H9 (cell line): ENCODE measurements around the gene PKMYT1. TPM values are rescaled to one million over a fixed set of nuclear protein-coding genes. Genes with fewer than 3 reads are reported as not detected.

Source experiments
- DNase-seq: peaks from one replicate; pipeline ENCODE4 v3.0.0-alpha.2; 2017
- H2AFZ ChIP-seq: one replicate; pipeline ENCODE4 v1.6.1; 2013; ENCODE audit warnings: mild to moderate bottlenecking, low read length, control low read depth, moderate library complexity
- H2AK5ac ChIP-seq: 2 replicates; pipeline ENCODE4 v1.6.1; 2013; ENCODE audit warnings: low read length, control low read depth, mixed read lengths; ENCODE audit not compliant: insufficient read length
- H2BK120ac ChIP-seq: one replicate; pipeline ENCODE4 v1.6.1; 2013; ENCODE audit warnings: low read depth, mild to moderate bottlenecking, low read length, control low read depth, inconsistent platforms; ENCODE audit not compliant: poor library complexity, severe bottlenecking
- H2BK12ac ChIP-seq: 2 replicates; pipeline ENCODE4 v1.6.1; 2013; ENCODE audit warnings: low read length, control low read depth, mixed read lengths, low read depth; ENCODE audit not compliant: insufficient read length
- H2BK15ac ChIP-seq: 2 replicates; pipeline ENCODE4 v1.6.1; 2013; ENCODE audit warnings: low read depth, low read length, control low read depth
- H2BK20ac ChIP-seq: one replicate; pipeline ENCODE4 v1.6.1; 2013; ENCODE audit warnings: low read depth, mild to moderate bottlenecking, low read length, control low read depth, inconsistent platforms; ENCODE audit not compliant: poor library complexity, severe bottlenecking
- H2BK5ac ChIP-seq: 2 replicates; pipeline ENCODE4 v1.6.1; 2013; ENCODE audit warnings: low read length, control low read depth, mixed read lengths; ENCODE audit not compliant: insufficient read length
- H3K14ac ChIP-seq: 2 replicates; pipeline ENCODE4 v1.6.1; 2013; ENCODE audit warnings: low read length, control low read depth; ENCODE audit not compliant: insufficient read depth
- H3K18ac ChIP-seq: 2 replicates; pipeline ENCODE4 v1.6.1; 2013; ENCODE audit warnings: low read depth, mild to moderate bottlenecking, mixed read lengths, low read length, control low read depth; ENCODE audit not compliant: insufficient read length
- H3K23ac ChIP-seq: 2 replicates; pipeline ENCODE4 v1.6.1; 2013; ENCODE audit warnings: low read length, control low read depth, mixed read lengths, low read depth; ENCODE audit not compliant: insufficient read length
- H3K23me2 ChIP-seq: 2 replicates; pipeline ENCODE4 v1.6.1; 2013; ENCODE audit warnings: low read depth, mild to moderate bottlenecking, mixed read lengths, low read length, control low read depth; ENCODE audit not compliant: insufficient read length, poor library complexity, severe bottlenecking
- H3K27ac ChIP-seq: 2 replicates; pipeline ENCODE4 v1.5.1; 2013; ENCODE audit warnings: low read length, control low read depth, mixed read lengths, low read depth; ENCODE audit not compliant: insufficient read length
- H3K27me3 ChIP-seq: 2 replicates; pipeline ENCODE4 v1.6.1; 2013; ENCODE audit warnings: low read length, control low read depth, inconsistent platforms; ENCODE audit not compliant: insufficient read depth
- H3K4ac ChIP-seq: 2 replicates; pipeline ENCODE4 v1.6.1; 2013; ENCODE audit warnings: low read depth, mild to moderate bottlenecking, control low read depth, inconsistent platforms, low read length, moderate library complexity
- H3K4me1 ChIP-seq: 2 replicates; pipeline ENCODE4 v1.6.1; 2013; ENCODE audit warnings: low read length, control low read depth, inconsistent platforms; ENCODE audit not compliant: insufficient read depth
- H3K4me2 ChIP-seq: 2 replicates; pipeline ENCODE4 v1.6.1; 2013; ENCODE audit warnings: low read length, control low read depth, mixed read lengths; ENCODE audit not compliant: insufficient read length, insufficient read depth
- H3K56ac ChIP-seq: 2 replicates; pipeline ENCODE4 v1.6.1; 2013; ENCODE audit warnings: low read depth, mild to moderate bottlenecking, mixed read lengths, low read length, control low read depth; ENCODE audit not compliant: insufficient read length
- H3K79me1 ChIP-seq: 2 replicates; pipeline ENCODE4 v1.6.1; 2013; ENCODE audit warnings: low read depth, mild to moderate bottlenecking, moderate library complexity, low read length, control low read depth, inconsistent platforms; ENCODE audit not compliant: insufficient read depth, poor library complexity, severe bottlenecking
- H3K79me2 ChIP-seq: 2 replicates; pipeline ENCODE4 v1.6.1; 2013; ENCODE audit warnings: low read length, control low read depth, inconsistent platforms; ENCODE audit not compliant: insufficient read depth
- H3K9ac ChIP-seq: 2 replicates; pipeline ENCODE4 v1.6.1; 2013; ENCODE audit warnings: low read length, control low read depth, mixed read lengths; ENCODE audit not compliant: insufficient read length; ENCODE audit errors: extremely low read depth
- H3K9me3 ChIP-seq: one replicate; pipeline ENCODE4 v1.6.1; 2013; ENCODE audit warnings: low read depth, low read length, inconsistent platforms; ENCODE audit not compliant: control insufficient read depth
- H3T11ph ChIP-seq: one replicate; pipeline ENCODE4 v1.6.1; 2013; ENCODE audit warnings: mild to moderate bottlenecking, low read length, control low read depth, inconsistent platforms
- H4K20me1 ChIP-seq: one replicate; pipeline ENCODE4 v1.6.1; 2013; ENCODE audit not compliant: control insufficient read depth, insufficient read length, insufficient read depth
- H4K5ac ChIP-seq: 2 replicates; pipeline ENCODE4 v1.6.1; 2013; ENCODE audit warnings: low read depth, mild to moderate bottlenecking, mixed read lengths, low read length, control low read depth; ENCODE audit not compliant: insufficient read length
- H4K8ac ChIP-seq: replicated peaks from 2 replicates; pipeline ENCODE4 v1.6.1; 2013; ENCODE audit warnings: low read length, control low read depth, mixed read lengths, low read depth; ENCODE audit not compliant: insufficient read length
- H4K91ac ChIP-seq: 2 replicates; pipeline ENCODE4 v1.6.1; 2013; ENCODE audit warnings: low read depth, mild to moderate bottlenecking, moderate library complexity, mixed read lengths, low read length, control low read depth; ENCODE audit not compliant: insufficient read length
- H3K27ac Mint-ChIP-seq, 3 experiments: 2 replicates in 2 of 3; 3 replicates in 1 of 3; pipeline ENCODE4 v1.8.0; 2020 to 2021; ENCODE audit warnings: mixed read lengths in 3 of 3, mild to moderate bottlenecking in 1 of 3, moderate library complexity in 1 of 3
- H3K27me3 Mint-ChIP-seq: 2 replicates; pipeline ENCODE4 v1.8.0; 2021; ENCODE audit warnings: low read depth, mild to moderate bottlenecking, moderate library complexity, mixed read lengths
- H3K36me3 Mint-ChIP-seq, 3 experiments: 2 replicates in 2 of 3; 3 replicates in 1 of 3; pipeline ENCODE4 v1.8.0; 2020 to 2021; ENCODE audit warnings: low read depth in 3 of 3, mixed read lengths in 3 of 3; ENCODE audit not compliant: insufficient read depth in 1 of 3
- H3K4me1 Mint-ChIP-seq, 2 experiments: 2 replicates each; pipeline ENCODE4 v1.8.0; 2020; ENCODE audit warnings: mixed read lengths in 2 of 2
- H3K4me3 Mint-ChIP-seq, 2 experiments: 2 replicates in 1 of 2; 3 replicates in 1 of 2; pipeline ENCODE4 v1.8.0; 2020 to 2021; ENCODE audit warnings: mild to moderate bottlenecking in 2 of 2, mixed read lengths in 2 of 2, moderate library complexity in 1 of 2
- H3K9me3 Mint-ChIP-seq, 2 experiments: 2 replicates in 1 of 2; 3 replicates in 1 of 2; pipeline ENCODE4 v1.8.0; 2020; ENCODE audit warnings: mild to moderate bottlenecking in 2 of 2, mixed read lengths in 2 of 2, moderate library complexity in 1 of 2
- CTCF ChIP-seq: fragments of 200-600 bp; sonication (generic); conservative IDR thresholded peaks from 3 replicates; pipeline ENCODE4 v1.8.0; 2021; ENCODE audit warnings: antibody characterized with exemption, mild to moderate bottlenecking
- WGBS: extraction: QIAGEN DNeasy Blood & Tissue Kit; methylation state at CpG from one replicate; pipeline ENCODE4 v1.1.7; 2013; ENCODE audit warnings: missing lambda C conversion rate, low lambda C conversion rate, mixed read lengths; ENCODE audit not compliant: insufficient read length; ENCODE audit errors: extremely low coverage; 5-methylcytosine and 5-hydroxymethylcytosine counted together
- total RNA-seq: library from RNA; stranded (reverse); gene quantifications from 2 replicates; pipeline ENCODE4 v1.2.1, GENCODE V29; 2021

The PKMYT1 gene
- total RNA-seq, 1 experiment from 2014 or later = 114 TPM

GRCh38 chr16:2985893-2986355, 5.7 kb upstream of the PKMYT1 start:
- no peaks in the 10 kb centered on the region for H3K36me3 Mint-ChIP-seq
- no peak overlapping the region for H2BK20ac ChIP-seq

More at GRCh38 chr16:2985893-2986355, 5.7 kb upstream of the PKMYT1 start:
- Histone ChIP-seq H3K56ac (no peak overlapping the region), H3K4me1 (no peaks in the 10 kb centered on the region; the same call in 1 of the 2 replicates), H3K9ac (no peak overlapping the region), H3K23ac (no peak overlapping the region), H4K8ac (no peak overlapping the region), H2AFZ (no peak overlapping the region), H3K14ac (no peak overlapping the region), H4K20me1 (no peaks in the 10 kb centered on the region), H3K23me2 (peaks cover under 1% of the 10 kb centered on the region), H3K27me3 (no peaks in the 10 kb centered on the region), H2BK5ac (no peak overlapping the region), H4K91ac (no peak overlapping the region), H4K5ac (no peak overlapping the region), H2BK120ac (no peak overlapping the region), H3T11ph (no peak overlapping the region), H3K4ac (no peak overlapping the region), H2BK12ac (no peak overlapping the region), H2AK5ac (no peak overlapping the region), H3K27ac (no peak overlapping the region), H3K4me2 (no peak overlapping the region), H3K79me1 (no peaks in the 10 kb centered on the region), H3K79me2 (no peaks in the 10 kb centered on the region), H3K18ac (no peak overlapping the region), H3K9me3 (no peaks in the 10 kb centered on the region), H2BK15ac (no peak overlapping the region)
- no peak for TF ChIP-seq CTCF
- H3K27ac Mint-ChIP-seq = no peak overlapping the region
- H3K4me3 Mint-ChIP-seq = no peak overlapping the region
- no CpG with 5 or more reads among the region's 15 CpGs for WGBS
- H3K9me3 Mint-ChIP-seq = no peaks in the 10 kb centered on the region
- peaks cover 30 to 54% of the 10 kb centered on the region in 2 experiments for H3K4me1 Mint-ChIP-seq
- DNase-seq = no peak
- peaks cover 10% of the 10 kb centered on the region for H3K27me3 Mint-ChIP-seq
